GM10266 (cell line): ENCODE data around the gene EXOSC10.
A peak's percentile ranks its signal among the peaks of the same experiment; 100 is the strongest.

Experiments used
- DNase-seq: peaks from one replicate; pipeline ENCODE4 v3.0.0; 2012; ENCODE audit errors: extremely low spot score
- CTCF ChIP-seq: IDR thresholded peaks from 2 replicates; pipeline ENCODE4 v1.5.1; 2012; ENCODE audit warnings: mild to moderate bottlenecking, low read depth; ENCODE audit not compliant: control insufficient read depth, insufficient read depth; ENCODE audit errors: missing control alignments

Gene EXOSC10

GRCh38 chr1:11059155-11059967 lies 40.3 kb downstream of the EXOSC10 start:
- peak; percentile 47 for DNase-seq
- no peak for TF ChIP-seq CTCF

- TF ChIP-seq CTCF = no peak
- no peak for DNase-seq
Measured at GRCh38 chr1:11058595-11059154, 41.0 kb downstream of the EXOSC10 start.

GRCh38 chr1:11058026-11058425 lies 41.6 kb downstream of the EXOSC10 start:
- no peak for TF ChIP-seq CTCF
- no peak for DNase-seq

- TF ChIP-seq CTCF = no peak
Measured at GRCh38 chr1:11057477-11057876, 42.2 kb downstream of the EXOSC10 start.

GRCh38 chr1:11056504-11056903 lies 43.2 kb downstream of the EXOSC10 start:
- TF ChIP-seq CTCF = no peak
- DNase-seq = no peak

More at GRCh38 chr1:11057477-11057876, 42.2 kb downstream of the EXOSC10 start:
- no peak for DNase-seq

- TF ChIP-seq CTCF = no peak
- DNase-seq = no peak
Measured at GRCh38 chr1:11055676-11056075, 44.0 kb downstream of the EXOSC10 start.

GRCh38 chr1:11054666-11055065 lies 45.0 kb downstream of the EXOSC10 start:
- DNase-seq = no peak
- no peak for TF ChIP-seq CTCF
